Measurements from ENCODE around the gene PARD6B. TPM values are rescaled to one million over a fixed set of nuclear protein-coding genes. Genes with fewer than 3 reads are reported as not detected.
"Not testable (repeated sequence)": the region's sequence is repeated elsewhere in the genome, so short reads cannot be mapped to it uniquely, and the experiment has no call there.

Gene PARD6B
- total RNA-seq, 6 experiments from 2014 or later, result 0.24 to 0.68 (median 0.51) TPM

- peak overlapping the region; percentile 60 for H3K27ac Mint-ChIP-seq
- no peak for TF ChIP-seq CTCF (IDR thresholded peaks at IDR 0.05)
- H3K27me3 Mint-ChIP-seq (ENCODE audit: insufficient read depth), result peaks cover 2% of the 10 kb centered on the region; the same call in 1 of the 2 replicates
- H3K4me1 Mint-ChIP-seq (ENCODE audit: low read depth), result peaks cover 45% of the 10 kb centered on the region
- H3K9me3 Mint-ChIP-seq, result no peaks in the 10 kb centered on the region
- DNase-seq, result no peak
- peak overlapping the region; percentile 87 for H3K4me3 Mint-ChIP-seq
- no peaks in the 10 kb centered on the region for H3K36me3 Mint-ChIP-seq (ENCODE audit: low read depth)
Observed at GRCh38 chr20:50691573-50692551, 39.5 kb upstream of the PARD6B start.

GRCh38 chr20:50692552-50692933 lies 38.8 kb upstream of the PARD6B start:
- TF ChIP-seq CTCF (IDR thresholded peaks at IDR 0.05), result no peak
- DNase-seq, result no peak
- no peaks in the 10 kb centered on the region for H3K9me3 Mint-ChIP-seq
- H3K27ac Mint-ChIP-seq, result no peak overlapping the region
- peaks cover 2% of the 10 kb centered on the region; the same call in 1 of the 2 replicates for H3K27me3 Mint-ChIP-seq (ENCODE audit: insufficient read depth)
- peaks cover 45% of the 10 kb centered on the region for H3K4me1 Mint-ChIP-seq (ENCODE audit: low read depth)
- H3K4me3 Mint-ChIP-seq, result no peak overlapping the region
- H3K36me3 Mint-ChIP-seq (ENCODE audit: low read depth), result no peaks in the 10 kb centered on the region

GRCh38 chr20:50693001-50693400 lies 38.4 kb upstream of the PARD6B start:
- H3K4me1 Mint-ChIP-seq (ENCODE audit: low read depth), result peaks cover 45% of the 10 kb centered on the region
- peaks cover 2% of the 10 kb centered on the region; the same call in 1 of the 2 replicates for H3K27me3 Mint-ChIP-seq (ENCODE audit: insufficient read depth)
- no peak for DNase-seq
- H3K9me3 Mint-ChIP-seq, result no peaks in the 10 kb centered on the region
- H3K27ac Mint-ChIP-seq, result no peak overlapping the region
- no peak for TF ChIP-seq CTCF (IDR thresholded peaks at IDR 0.05)
- no peaks in the 10 kb centered on the region for H3K36me3 Mint-ChIP-seq (ENCODE audit: low read depth)
- H3K4me3 Mint-ChIP-seq, result no peak overlapping the region

DNA sequence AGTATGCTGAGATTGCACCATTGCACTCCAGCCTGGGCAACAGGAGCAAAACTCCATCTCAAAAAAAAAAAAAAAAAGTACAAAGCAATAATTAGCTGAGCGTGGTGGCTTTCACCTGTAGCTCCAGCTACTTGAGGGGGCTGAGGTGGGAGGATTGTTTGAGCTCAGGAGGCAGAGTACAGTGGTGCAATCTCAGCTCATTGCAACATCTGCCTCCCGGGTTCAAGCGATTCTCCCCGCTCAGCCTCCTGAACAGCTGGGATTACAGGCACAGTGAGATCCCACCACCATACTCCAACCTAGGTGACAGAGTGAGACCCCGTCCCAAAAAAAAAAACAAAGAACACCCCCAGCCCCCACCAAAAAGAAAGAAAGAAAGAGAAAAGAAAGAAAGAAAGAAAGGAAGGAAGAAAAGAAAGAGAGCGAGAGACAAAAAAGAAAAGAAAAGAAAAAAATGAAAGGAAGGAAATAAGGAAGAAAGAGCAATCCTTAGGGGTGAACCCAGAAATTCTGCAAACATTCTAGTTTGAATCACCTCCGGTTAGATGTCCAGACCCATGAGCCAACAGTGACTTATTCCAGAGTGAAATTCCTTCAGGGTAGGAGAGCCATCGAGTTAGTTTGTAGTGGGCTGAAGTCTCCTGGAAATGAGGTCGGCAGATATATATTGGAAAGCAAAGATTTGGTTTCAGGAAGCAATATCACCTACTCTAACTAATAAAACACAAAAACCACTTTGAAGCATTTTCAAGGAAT lies 36.8 kb upstream of the PARD6B start:
- Mint-ChIP-seq H3K36me3 (ENCODE audit: low read depth) (no peaks in the 10 kb centered on the region), H3K27ac (peak overlapping the region; percentile 76), H3K9me3 (no peaks in the 10 kb centered on the region), H3K4me1 (ENCODE audit: low read depth) (peaks cover 45% of the 10 kb centered on the region), H3K27me3 (ENCODE audit: insufficient read depth) (peaks cover 8% of the 10 kb centered on the region), H3K4me3 (peak overlapping the region; percentile 67)
- no peak for TF ChIP-seq CTCF (IDR thresholded peaks at IDR 0.05)
- peak; percentile 15 for DNase-seq

GRCh38 chr20:50695135-50695872 lies 36.1 kb upstream of the PARD6B start:
- peaks cover 38% of the 10 kb centered on the region for H3K4me1 Mint-ChIP-seq (ENCODE audit: low read depth)
- no peak for DNase-seq
- no peak for TF ChIP-seq CTCF (IDR thresholded peaks at IDR 0.05)
- H3K27ac Mint-ChIP-seq, result peak overlapping the region; percentile 76
- H3K9me3 Mint-ChIP-seq, result no peaks in the 10 kb centered on the region
- peaks cover 9% of the 10 kb centered on the region for H3K27me3 Mint-ChIP-seq (ENCODE audit: insufficient read depth)
- H3K4me3 Mint-ChIP-seq, result peak overlapping the region; percentile 67
- no peaks in the 10 kb centered on the region for H3K36me3 Mint-ChIP-seq (ENCODE audit: low read depth)

- H3K9me3 Mint-ChIP-seq; DNase-seq; H3K4me3 Mint-ChIP-seq; H3K36me3 Mint-ChIP-seq (ENCODE audit: low read depth); H3K27ac Mint-ChIP-seq: not testable (repeated sequence)
- peaks cover 15% of the 10 kb centered on the region for H3K27me3 Mint-ChIP-seq (ENCODE audit: insufficient read depth)
- peaks cover 17% of the 10 kb centered on the region for H3K4me1 Mint-ChIP-seq (ENCODE audit: low read depth)
Observed at GRCh38 chr20:50698255-50698654, 33.1 kb upstream of the PARD6B start.
